Mesenchymal stem cell (in vitro differentiated cells and primary cell): ENCODE data around the gene DSC2.
A peak's percentile ranks its signal among the peaks of the same experiment; 100 is the strongest.
"Not testable (repeated sequence)": the region's sequence is repeated elsewhere in the genome, so short reads cannot be mapped to it uniquely, and the experiment has no call there.

Source experiments
- DNase-seq: peaks from one replicate; pipeline ENCODE4 v3.0.0-alpha.2; 2013
- H2AFZ ChIP-seq: one replicate; pipeline ENCODE4 v1.6.1; 2013; ENCODE audit warnings: low read depth, mild to moderate bottlenecking, control low read depth, inconsistent platforms, low read length, moderate library complexity
- H2AK5ac ChIP-seq: 2 replicates; pipeline ENCODE4 v1.6.1; 2013; ENCODE audit warnings: low read length, moderate library complexity, mild to moderate bottlenecking, inconsistent platforms; ENCODE audit not compliant: severe bottlenecking
- H2BK120ac ChIP-seq: one replicate; pipeline ENCODE4 v1.6.1; 2013; ENCODE audit warnings: low read depth, mild to moderate bottlenecking, inconsistent platforms, low read length, moderate library complexity
- H2BK12ac ChIP-seq, 2 experiments: one replicate each; pipeline ENCODE4 v1.6.1; 2013; ENCODE audit warnings: inconsistent platforms in 2 of 2, low read length in 2 of 2, mild to moderate bottlenecking in 2 of 2, moderate library complexity in 2 of 2, control low read depth in 1 of 2
- H2BK15ac ChIP-seq: one replicate; pipeline ENCODE4 v1.6.1; 2013; ENCODE audit warnings: mild to moderate bottlenecking, low read depth, inconsistent platforms; ENCODE audit not compliant: poor library complexity, severe bottlenecking
- H2BK5ac ChIP-seq: 2 replicates; pipeline ENCODE4 v1.6.1; 2013; ENCODE audit warnings: low read depth, mild to moderate bottlenecking, low read length, control low read depth, inconsistent platforms; ENCODE audit not compliant: poor library complexity, severe bottlenecking
- H3K14ac ChIP-seq, 2 experiments: one replicate each; pipeline ENCODE4 v1.6.1; 2013; ENCODE audit warnings: inconsistent platforms in 2 of 2, low read length in 2 of 2, control low read depth in 1 of 2, mild to moderate bottlenecking in 1 of 2, moderate library complexity in 1 of 2
- H3K18ac ChIP-seq, 2 experiments: one replicate each; pipeline ENCODE4 v1.6.1; 2013; ENCODE audit warnings: inconsistent platforms in 2 of 2, low read length in 2 of 2, control low read depth in 1 of 2, low read depth in 1 of 2, mild to moderate bottlenecking in 1 of 2
- H3K23ac ChIP-seq, 2 experiments: one replicate each; pipeline ENCODE4 v1.6.1; 2013; ENCODE audit warnings: inconsistent platforms in 2 of 2, low read length in 2 of 2, mild to moderate bottlenecking in 2 of 2, moderate library complexity in 2 of 2, control low read depth in 1 of 2
- H3K27ac ChIP-seq: 2 replicates; pipeline ENCODE4 v1.5.1; 2013; ENCODE audit warnings: mild to moderate bottlenecking, moderate library complexity, low read length, control low read depth, inconsistent platforms; ENCODE audit not compliant: poor library complexity, severe bottlenecking
- H3K27me3 ChIP-seq, 2 experiments: 2 replicates each; pipeline versions ENCODE4 v1.6.1 to v1.7.0; 2013; ENCODE audit warnings: low read length in 2 of 2, mild to moderate bottlenecking in 2 of 2, moderate library complexity in 2 of 2, control low read depth in 1 of 2, inconsistent platforms in 1 of 2; ENCODE audit not compliant: control insufficient read depth in 1 of 2, insufficient read depth in 1 of 2
- H3K36me3 ChIP-seq, 2 experiments: 2 replicates each; pipeline versions ENCODE4 v1.6.1 to v1.7.0; 2013; ENCODE audit warnings: low read length in 2 of 2, control low read depth in 1 of 2, inconsistent platforms in 1 of 2, low read depth in 1 of 2, mild to moderate bottlenecking in 1 of 2; ENCODE audit not compliant: insufficient read depth in 2 of 2, control insufficient read depth in 1 of 2
- H3K4ac ChIP-seq, 2 experiments: one replicate each; pipeline ENCODE4 v1.6.1; 2013; ENCODE audit warnings: inconsistent platforms in 2 of 2, low read length in 2 of 2, mild to moderate bottlenecking in 2 of 2, moderate library complexity in 2 of 2, control low read depth in 1 of 2, low read depth in 1 of 2
- H3K4me1 ChIP-seq: 2 replicates; pipeline ENCODE4 v1.6.1; 2013; ENCODE audit warnings: low read depth, low read length, control low read depth; ENCODE audit not compliant: control insufficient read depth, insufficient read depth
- H3K4me2 ChIP-seq: 2 replicates; pipeline ENCODE4 v1.6.1; 2013; ENCODE audit warnings: low read length, mild to moderate bottlenecking, inconsistent platforms; ENCODE audit not compliant: poor library complexity, severe bottlenecking
- H3K4me3 ChIP-seq, 2 experiments: 2 replicates each; pipeline versions ENCODE4 v1.5.1 to v1.7.0; 2013; ENCODE audit warnings: low read length in 2 of 2, mild to moderate bottlenecking in 2 of 2, control low read depth in 1 of 2, low read depth in 1 of 2; ENCODE audit not compliant: insufficient read depth in 1 of 2
- H3K79me1 ChIP-seq: replicated peaks from 2 replicates; pipeline ENCODE4 v1.6.1; 2013; ENCODE audit warnings: mild to moderate bottlenecking, control low read depth, low read length, inconsistent platforms; ENCODE audit not compliant: poor library complexity, severe bottlenecking
- H3K9ac ChIP-seq: 2 replicates; pipeline ENCODE4 v1.7.0; 2013; ENCODE audit warnings: mild to moderate bottlenecking, low read length, moderate library complexity
- H3K9me3 ChIP-seq: 2 replicates; pipeline ENCODE4 v1.7.0; 2013; ENCODE audit warnings: mild to moderate bottlenecking, low read length; ENCODE audit not compliant: control insufficient read depth
- H4K8ac ChIP-seq: one replicate; pipeline ENCODE4 v1.6.1; 2013; ENCODE audit warnings: inconsistent platforms, mild to moderate bottlenecking, low read length, moderate library complexity
- H4K91ac ChIP-seq: one replicate; pipeline ENCODE4 v1.6.1; 2013; ENCODE audit warnings: mild to moderate bottlenecking, low read length, inconsistent platforms
- WGBS: methylation state at CpG from one replicate; pipeline ENCODE4 v1.1.7; 2013; ENCODE audit warnings: mixed read lengths; 5-methylcytosine and 5-hydroxymethylcytosine counted together

DSC2 gene

GRCh38 chr18:31034541-31034940, 67.7 kb downstream of the DSC2 start:
- H3K4me1 ChIP-seq, result peaks cover 1% of the 10 kb centered on the region
- WGBS, result 81% methylated on average over 1 of the region's 4 CpGs
- H4K8ac ChIP-seq, result no peak overlapping the region
- no peak overlapping the region for H4K91ac ChIP-seq
- no peak overlapping the region for H2AK5ac ChIP-seq
- no peak for DNase-seq
- H3K4me3 ChIP-seq, result no peak overlapping the region
- no peak overlapping the region for H3K4me2 ChIP-seq
- no peak overlapping the region for H3K9ac ChIP-seq
- H3K23ac ChIP-seq, result no peak overlapping the region
- no peak overlapping the region for H3K18ac ChIP-seq
- no peaks in the 10 kb centered on the region for H3K27me3 ChIP-seq
- no peaks in the 10 kb centered on the region for H3K9me3 ChIP-seq
- no peak overlapping the region for H3K4ac ChIP-seq
- H2BK120ac ChIP-seq, result no peak overlapping the region
- no peak overlapping the region for H2BK12ac ChIP-seq
- no peak overlapping the region for H3K14ac ChIP-seq
- H2BK15ac ChIP-seq, result no peak overlapping the region
- no peak overlapping the region for H2AFZ ChIP-seq
- no peak overlapping the region for H3K27ac ChIP-seq
- peaks cover 3% of the 10 kb centered on the region for H3K79me1 ChIP-seq
- no peak overlapping the region for H2BK5ac ChIP-seq
- no peaks in the 10 kb centered on the region for H3K36me3 ChIP-seq

GRCh38 chr18:31030574-31031278, 71.5 kb downstream of the DSC2 start:
- Histone ChIP-seq H3K4me3 (no peak overlapping the region), H3K23ac (no peak overlapping the region), H3K27ac (no peak overlapping the region), H2BK12ac (no peak overlapping the region), H3K36me3 (no peaks in the 10 kb centered on the region), H3K18ac (no peak overlapping the region), H3K27me3 (no peaks in the 10 kb centered on the region), H3K79me1 (peaks cover 4% of the 10 kb centered on the region), H3K4me1 (no peaks in the 10 kb centered on the region), H2BK120ac (no peak overlapping the region), H2AFZ (no peak overlapping the region), H4K91ac (no peak overlapping the region), H3K14ac (no peak overlapping the region), H3K4me2 (no peak overlapping the region), H4K8ac (no peak overlapping the region), H3K9me3 (no peaks in the 10 kb centered on the region), H3K4ac (no peak overlapping the region), H3K9ac (no peak overlapping the region), H2BK15ac (no peak overlapping the region), H2AK5ac (no peak overlapping the region), H2BK5ac (no peak overlapping the region)
- WGBS, result 82% methylated on average over 1 of the region's 4 CpGs
- no peak for DNase-seq

- H2AFZ ChIP-seq, result no peak overlapping the region
- H3K27ac ChIP-seq, result no peak overlapping the region
- H2BK12ac ChIP-seq, result no peak overlapping the region
- H3K9ac ChIP-seq, result no peak overlapping the region
- H2BK120ac ChIP-seq, result no peak overlapping the region
- no peaks in the 10 kb centered on the region for H3K27me3 ChIP-seq
- H2AK5ac ChIP-seq, result no peak overlapping the region
- no peak overlapping the region for H3K18ac ChIP-seq
- H3K79me1 ChIP-seq, result peaks cover 5% of the 10 kb centered on the region
- H3K23ac ChIP-seq, result no peak overlapping the region
- no peak overlapping the region for H3K4me2 ChIP-seq
- no peak overlapping the region for H3K14ac ChIP-seq
- no peak overlapping the region for H2BK15ac ChIP-seq
- no peak overlapping the region for H4K8ac ChIP-seq
- no peaks in the 10 kb centered on the region for H3K9me3 ChIP-seq
- H3K4me3 ChIP-seq, result no peak overlapping the region
- H3K4me1 ChIP-seq, result peaks cover 1% of the 10 kb centered on the region
- no peak overlapping the region for H4K91ac ChIP-seq
- no peak for DNase-seq
- WGBS, result 90% methylated on average over 2 of the region's 3 CpGs
- H2BK5ac ChIP-seq, result no peak overlapping the region
- H3K4ac ChIP-seq, result no peak overlapping the region
- peaks cover 0 to 8% of the 10 kb centered on the region in 2 experiments for H3K36me3 ChIP-seq
Observed at GRCh38 chr18:31015715-31016434, 86.3 kb downstream of the DSC2 start.

GRCh38 chr18:31011455-31011854, 90.8 kb downstream of the DSC2 start:
- WGBS, result 78% methylated on average over 5 of the region's 7 CpGs
- not testable (repeated sequence) for H3K4me2 ChIP-seq, H2BK12ac ChIP-seq, H3K23ac ChIP-seq, H3K4me1 ChIP-seq, H2BK120ac ChIP-seq, H2BK15ac ChIP-seq, H4K91ac ChIP-seq, H3K18ac ChIP-seq, H3K79me1 ChIP-seq, H3K27me3 ChIP-seq, H3K9ac ChIP-seq, H3K14ac ChIP-seq, H2AFZ ChIP-seq, H3K36me3 ChIP-seq, H2BK5ac ChIP-seq, H3K4ac ChIP-seq, H3K4me3 ChIP-seq, H3K9me3 ChIP-seq, H2AK5ac ChIP-seq, H4K8ac ChIP-seq
- H3K27ac ChIP-seq, result peak overlapping the region; percentile 65
- peak; percentile 59 for DNase-seq
